ENCODE results near the gene STAB1.

DNA sequence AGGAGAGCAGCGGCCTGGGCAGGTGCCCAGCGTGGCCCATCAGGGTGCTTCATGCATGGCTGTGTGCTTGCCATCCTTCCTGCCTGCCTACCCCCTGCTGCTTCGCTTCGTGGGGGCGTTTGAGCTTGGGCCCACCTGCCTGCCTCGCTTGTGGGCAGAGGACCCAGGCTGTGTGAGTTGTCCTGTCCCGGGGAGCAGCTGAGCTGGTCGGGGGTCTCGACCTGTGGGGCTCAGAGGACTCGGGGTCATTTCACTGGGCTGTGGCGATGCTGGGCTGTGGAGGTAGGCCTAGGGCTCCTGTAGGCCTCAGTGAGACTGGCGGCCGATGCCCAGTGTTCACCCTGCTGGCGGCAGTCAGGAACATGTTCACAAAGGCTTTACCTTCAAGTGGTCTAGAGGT, 12.1 kb upstream of the STAB1 start:
- TF ChIP-seq CTCF (IDR thresholded peaks at IDR 0.05; ENCODE audit: low read depth, low read length, poor library complexity, severe bottlenecking) (no peak), EZH2phosphoT487 (IDR thresholded peaks at IDR 0.05; ENCODE audit: borderline replicate concordance, low read length) (no peak)
